ENCODE results near the gene MTERF4.
"Not testable (repeated sequence)": the region's sequence is repeated elsewhere in the genome, so short reads cannot be mapped to it uniquely, and the experiment has no call there.

Gene MTERF4

GRCh38 chr2:241110607-241111439 lies 8.7 kb upstream of the MTERF4 start:
- DNase-seq = no peak

- no peak for DNase-seq
Measured at GRCh38 chr2:241110089-241110606, 8.1 kb upstream of the MTERF4 start.

- no peak for DNase-seq
Measured at GRCh38 chr2:241109210-241110088, 7.4 kb upstream of the MTERF4 start.

- DNase-seq = no peak
Measured at GRCh38 chr2:241108271-241109209, 6.5 kb upstream of the MTERF4 start.

GRCh38 chr2:241107031-241107783 lies 5.1 kb upstream of the MTERF4 start:
- no peak for DNase-seq

- DNase-seq = no peak
Measured at GRCh38 chr2:241105641-241106040, 3.6 kb upstream of the MTERF4 start.

- not testable (repeated sequence) for DNase-seq
Measured at GRCh38 chr2:241104611-241105010, 2.5 kb upstream of the MTERF4 start.

- no peak for DNase-seq
Measured at GRCh38 chr2:241103176-241103595, 1.1 kb upstream of the MTERF4 start.

GRCh38 chr2:241099246-241099645 lies 2.8 kb downstream of the MTERF4 start:
- no peak for DNase-seq

GRCh38 chr2:241096979-241097378 lies 5.1 kb downstream of the MTERF4 start:
- no peak for DNase-seq

GRCh38 chr2:241095594-241096290 lies 6.3 kb downstream of the MTERF4 start:
- no peak for DNase-seq

- no peak for DNase-seq
Measured at GRCh38 chr2:241094924-241095420, 7.1 kb downstream of the MTERF4 start.

GRCh38 chr2:241094172-241094571 lies 7.9 kb downstream of the MTERF4 start:
- DNase-seq = no peak

GRCh38 chr2:241093133-241093781 lies 8.8 kb downstream of the MTERF4 start:
- not testable (repeated sequence) for DNase-seq

GRCh38 chr2:241092677-241093076 lies 9.4 kb downstream of the MTERF4 start:
- no peak for DNase-seq

GRCh38 chr2:241091734-241092445 lies 10.2 kb downstream of the MTERF4 start:
- DNase-seq = no peak

GRCh38 chr2:241091201-241091600 lies 10.9 kb downstream of the MTERF4 start:
- DNase-seq = no peak

- DNase-seq = no peak
Measured at GRCh38 chr2:241088791-241089732, 13.0 kb downstream of the MTERF4 start.

All from NCI-H1930 (cell line).